Measurements from ENCODE around the gene FCER2.
"Not testable (repeated sequence)": the region's sequence is repeated elsewhere in the genome, so short reads cannot be mapped to it uniquely, and the experiment has no call there.

FCER2 gene, protein sequence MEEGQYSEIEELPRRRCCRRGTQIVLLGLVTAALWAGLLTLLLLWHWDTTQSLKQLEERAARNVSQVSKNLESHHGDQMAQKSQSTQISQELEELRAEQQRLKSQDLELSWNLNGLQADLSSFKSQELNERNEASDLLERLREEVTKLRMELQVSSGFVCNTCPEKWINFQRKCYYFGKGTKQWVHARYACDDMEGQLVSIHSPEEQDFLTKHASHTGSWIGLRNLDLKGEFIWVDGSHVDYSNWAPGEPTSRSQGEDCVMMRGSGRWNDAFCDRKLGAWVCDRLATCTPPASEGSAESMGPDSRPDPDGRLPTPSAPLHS

DNA sequence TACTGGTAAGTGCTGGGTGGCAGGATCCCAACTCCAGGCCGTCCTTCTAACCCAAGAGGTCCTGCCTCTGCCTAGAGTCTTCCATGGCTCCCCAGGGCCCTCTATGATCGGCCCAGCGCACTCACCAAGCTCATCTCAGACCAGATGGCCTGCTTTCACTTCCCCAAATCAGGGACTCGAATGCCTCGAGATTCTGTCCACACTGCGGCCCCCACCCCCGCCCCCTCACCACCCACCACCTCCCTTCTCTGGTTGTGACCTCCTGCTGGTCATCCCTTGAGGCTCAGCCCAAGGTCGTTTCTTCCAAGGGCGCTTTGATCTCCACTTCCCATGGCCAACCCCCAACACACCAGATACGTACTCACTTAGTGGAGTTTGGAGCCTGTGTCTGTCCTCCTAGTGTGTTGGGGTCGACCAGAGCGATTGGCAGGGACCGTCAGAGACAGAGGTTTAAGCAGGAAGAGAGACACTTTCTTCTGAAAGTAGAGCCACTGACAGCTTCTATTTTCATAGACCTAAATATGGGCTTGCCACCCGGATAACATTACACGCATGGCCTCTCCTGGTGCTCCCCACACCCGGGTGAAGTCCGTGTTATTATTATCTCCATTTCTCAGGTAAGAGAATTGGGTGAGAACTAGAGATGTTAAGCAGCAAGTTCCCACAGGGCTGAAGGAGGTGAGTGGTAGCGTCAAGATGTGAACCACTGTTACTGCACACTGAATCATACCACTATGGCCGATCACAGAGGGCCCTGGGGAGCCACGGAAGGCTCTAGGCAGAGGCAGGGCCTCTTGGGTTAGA lies at the start of gene FCER2:
TSS of gene FCER2 (minus strand) at position 478 of the 804 bp plus-strand sequence. CDS start 2,371 bp downstream, outside the sequence.
- no peak within 1 kb of the TSS for H3K4me3 ChIP-seq (ENCODE audit: low read length)
- DNase-seq (ENCODE audit: low read depth): no peak
- TF ChIP-seq, protein P1, sequence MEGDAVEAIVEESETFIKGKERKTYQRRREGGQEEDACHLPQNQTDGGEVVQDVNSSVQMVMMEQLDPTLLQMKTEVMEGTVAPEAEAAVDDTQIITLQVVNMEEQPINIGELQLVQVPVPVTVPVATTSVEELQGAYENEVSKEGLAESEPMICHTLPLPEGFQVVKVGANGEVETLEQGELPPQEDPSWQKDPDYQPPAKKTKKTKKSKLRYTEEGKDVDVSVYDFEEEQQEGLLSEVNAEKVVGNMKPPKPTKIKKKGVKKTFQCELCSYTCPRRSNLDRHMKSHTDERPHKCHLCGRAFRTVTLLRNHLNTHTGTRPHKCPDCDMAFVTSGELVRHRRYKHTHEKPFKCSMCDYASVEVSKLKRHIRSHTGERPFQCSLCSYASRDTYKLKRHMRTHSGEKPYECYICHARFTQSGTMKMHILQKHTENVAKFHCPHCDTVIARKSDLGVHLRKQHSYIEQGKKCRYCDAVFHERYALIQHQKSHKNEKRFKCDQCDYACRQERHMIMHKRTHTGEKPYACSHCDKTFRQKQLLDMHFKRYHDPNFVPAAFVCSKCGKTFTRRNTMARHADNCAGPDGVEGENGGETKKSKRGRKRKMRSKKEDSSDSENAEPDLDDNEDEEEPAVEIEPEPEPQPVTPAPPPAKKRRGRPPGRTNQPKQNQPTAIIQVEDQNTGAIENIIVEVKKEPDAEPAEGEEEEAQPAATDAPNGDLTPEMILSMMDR (IDR thresholded peaks at IDR 0.05; ENCODE audit: insufficient read depth, low read depth, low read length, missing control alignments): no peak

DNA sequence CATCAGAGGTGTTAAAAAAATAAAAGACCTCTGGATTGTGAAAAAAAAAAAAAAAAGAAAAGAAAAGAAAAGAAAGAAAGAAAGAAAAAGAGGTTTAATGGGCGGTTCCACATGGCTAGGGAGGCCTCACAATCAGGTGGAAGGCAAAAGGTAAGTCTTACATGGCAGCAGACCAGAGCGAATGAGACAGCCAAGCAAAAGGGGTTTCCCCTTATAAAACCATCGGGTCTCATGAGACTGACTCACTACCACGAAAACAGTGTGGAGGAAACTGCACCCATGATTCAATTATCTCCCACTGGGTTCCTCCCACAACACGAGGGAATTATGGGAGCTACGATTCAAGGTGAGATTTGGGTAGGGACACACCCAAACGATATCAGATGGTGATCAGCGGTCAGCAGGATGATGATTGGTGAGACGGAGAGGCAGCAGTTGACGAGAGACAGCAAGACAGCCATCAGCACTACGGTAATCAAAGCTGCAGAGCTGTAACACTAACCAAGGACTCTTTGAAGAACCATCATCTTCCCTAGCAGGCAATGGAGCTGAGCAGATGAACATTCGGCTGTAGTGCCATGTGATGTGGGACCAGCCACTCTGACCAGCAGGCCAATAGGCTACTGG lies 49.3 kb upstream of the FCER2 start:
- DNase-seq (ENCODE audit: low read depth): no peak
- TF ChIP-seq, protein P1 (IDR thresholded peaks at IDR 0.05; ENCODE audit: insufficient read depth, low read depth, low read length, missing control alignments): no peak
- H3K4me3 ChIP-seq (ENCODE audit: low read length): no peak overlapping the region

DNA sequence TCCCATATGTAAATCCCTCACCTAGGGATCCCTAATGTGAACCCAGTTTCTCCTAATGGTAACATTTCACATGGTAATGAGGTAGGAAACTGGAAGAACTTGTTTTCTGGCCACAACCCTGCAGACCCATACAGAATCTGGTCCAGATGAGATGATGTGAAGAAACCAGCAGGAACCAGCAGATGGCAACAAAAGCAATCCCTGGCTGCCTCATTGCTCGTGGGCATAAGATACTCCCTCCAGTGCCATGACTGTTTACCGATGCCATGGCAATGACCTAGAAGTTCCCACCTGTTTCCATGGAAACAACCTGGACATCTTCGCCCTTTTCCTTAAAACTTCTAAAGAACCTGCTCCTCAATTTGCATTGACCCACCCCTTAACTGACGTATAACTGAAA lies 46.8 kb upstream of the FCER2 start:
- no peak overlapping the region for H3K4me3 ChIP-seq (ENCODE audit: low read length)
- peak; percentile 21 for DNase-seq (ENCODE audit: low read depth)
- TF ChIP-seq, protein P1 (IDR thresholded peaks at IDR 0.05; ENCODE audit: insufficient read depth, low read depth, low read length, missing control alignments): peak; percentile 14

DNA sequence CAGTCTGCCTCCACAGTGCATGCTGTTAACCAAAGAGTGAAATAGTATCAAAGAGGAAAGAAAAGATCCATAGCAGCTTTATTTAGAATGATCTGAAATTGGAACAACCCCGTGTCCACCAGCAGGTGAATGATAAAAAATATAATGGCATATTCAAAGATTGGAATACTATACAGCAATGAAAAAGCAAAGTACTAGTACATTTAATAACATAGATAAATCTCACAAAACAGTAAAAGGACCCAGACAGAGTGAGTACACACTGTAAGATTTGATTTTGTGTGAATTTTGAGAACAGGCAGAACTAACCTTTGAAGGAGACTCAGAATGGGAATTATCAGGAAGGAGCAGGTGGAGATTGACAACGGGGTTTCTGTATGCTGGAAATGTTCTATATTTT lies 46.2 kb upstream of the FCER2 start:
- H3K4me3 ChIP-seq (ENCODE audit: low read length): no peak overlapping the region
- TF ChIP-seq, protein P1 (IDR thresholded peaks at IDR 0.05; ENCODE audit: insufficient read depth, low read depth, low read length, missing control alignments): no peak
- DNase-seq (ENCODE audit: low read depth): no peak

DNA sequence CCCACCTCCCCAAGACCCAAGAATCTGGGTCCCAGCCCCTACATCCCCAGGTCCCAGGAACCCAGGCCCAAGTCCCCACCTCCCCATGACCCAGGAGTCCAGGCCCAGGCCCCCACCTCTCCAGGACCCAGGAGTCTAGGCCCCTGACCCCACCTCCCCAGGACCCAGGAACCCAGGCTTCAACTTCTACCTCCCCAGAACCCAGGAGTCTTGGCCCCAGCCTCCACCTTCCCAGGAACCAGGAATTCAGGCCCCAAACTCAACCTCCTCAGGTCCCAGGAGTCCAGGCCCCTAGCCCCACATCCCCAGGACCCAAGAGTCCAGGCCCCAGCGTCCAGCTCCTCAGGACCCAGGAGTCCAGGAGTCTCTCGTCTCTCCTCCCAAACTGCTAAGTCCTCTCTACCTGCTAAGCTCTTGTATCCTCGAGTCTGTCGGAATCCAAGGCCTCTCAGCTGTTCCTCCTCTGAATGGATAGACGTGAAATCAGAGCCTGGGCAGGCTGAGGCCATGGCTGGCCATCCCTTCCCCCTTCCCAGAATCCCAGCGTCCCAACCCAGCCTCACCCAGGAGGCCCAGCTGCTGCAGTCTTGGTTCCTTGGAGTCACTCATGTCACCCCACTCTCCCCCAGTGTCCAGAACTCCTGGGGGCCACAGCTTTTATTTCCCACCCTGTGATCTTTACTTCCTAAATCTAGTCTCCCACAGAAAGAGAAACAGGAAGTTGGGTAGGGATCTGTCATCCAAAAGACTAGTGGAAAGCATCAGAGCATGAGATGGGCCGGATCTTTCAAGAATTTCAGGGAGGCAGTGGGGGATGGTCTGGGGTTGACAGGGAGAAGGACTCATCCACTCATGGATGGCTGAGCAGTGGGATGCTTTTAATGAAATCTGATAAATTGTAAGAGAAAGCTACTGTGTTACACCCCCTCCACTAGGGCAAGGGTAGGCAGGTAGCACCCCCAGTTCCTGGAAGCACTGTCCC lies 45.3 kb upstream of the FCER2 start, which contains the start of gene CD209:
TSS of gene CD209 (minus strand) at position 632 of the 982 bp plus-strand sequence. CDS start at position 609, 23 bp downstream.
- TF ChIP-seq, protein P1 (IDR thresholded peaks at IDR 0.05; ENCODE audit: insufficient read depth, low read depth, low read length, missing control alignments): no peak
- no peak within 1 kb of the TSS for H3K4me3 ChIP-seq (ENCODE audit: low read length)
- no peak for DNase-seq (ENCODE audit: low read depth)

DNA sequence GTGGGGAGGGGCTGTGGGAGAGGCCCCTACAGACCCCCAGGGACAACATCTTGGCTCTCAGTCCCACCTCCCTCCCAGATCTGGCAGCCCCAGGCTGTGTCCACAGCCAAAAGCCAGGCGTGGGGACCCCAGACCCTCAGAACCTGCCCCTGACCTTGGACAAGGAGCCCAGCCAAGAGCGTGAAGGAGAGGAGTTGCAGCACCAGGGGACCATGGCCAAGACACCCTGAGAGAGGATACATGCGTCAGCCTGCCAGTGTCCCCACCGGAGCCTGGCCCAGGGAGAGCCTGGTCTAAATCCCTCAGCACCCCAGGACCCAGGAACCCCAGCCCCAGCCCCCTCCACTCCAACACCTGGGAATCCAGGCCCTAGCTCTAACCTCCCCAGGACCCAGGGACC lies 44.4 kb upstream of the FCER2 start:
- DNase-seq (ENCODE audit: low read depth): not testable (repeated sequence)

More for the DNA sequence above, 44.4 kb upstream of the FCER2 start:
- not testable (repeated sequence) for H3K4me3 ChIP-seq (ENCODE audit: low read length)
